Measurements from ENCODE around the gene PARD3B.

The PARD3B gene

GRCh38 chr2:205013586-205013985, 468.3 kb downstream of the PARD3B start:
- no peak for DNase-seq (ENCODE audit: low read depth)

GRCh38 chr2:205014201-205014600, 468.9 kb downstream of the PARD3B start:
- DNase-seq (ENCODE audit: low read depth): no peak

- no peak for DNase-seq (ENCODE audit: low read depth)
These were observed 472.1 kb downstream of the PARD3B start for GRCh38 chr2:205017381-205017780.

GRCh38 chr2:205017912-205018311, 472.6 kb downstream of the PARD3B start:
- no peak for DNase-seq (ENCODE audit: low read depth)

- no peak for DNase-seq (ENCODE audit: low read depth)
These were observed 475.4 kb downstream of the PARD3B start for GRCh38 chr2:205020673-205021072.

- DNase-seq (ENCODE audit: low read depth): no peak
These were observed 477.6 kb downstream of the PARD3B start for GRCh38 chr2:205022841-205023240.

- DNase-seq (ENCODE audit: low read depth): peak; percentile 6
These were observed 479.7 kb downstream of the PARD3B start for GRCh38 chr2:205024822-205025518.

GRCh38 chr2:205025580-205026240, 480.4 kb downstream of the PARD3B start:
- no peak for DNase-seq (ENCODE audit: low read depth)

GRCh38 chr2:205030695-205031094, 485.4 kb downstream of the PARD3B start:
- DNase-seq (ENCODE audit: low read depth): no peak

- DNase-seq (ENCODE audit: low read depth): no peak
These were observed 486.8 kb downstream of the PARD3B start for GRCh38 chr2:205032093-205032551.

- DNase-seq (ENCODE audit: low read depth): no peak
These were observed 488.2 kb downstream of the PARD3B start for GRCh38 chr2:205033431-205033830.

GRCh38 chr2:205034034-205034433, 488.8 kb downstream of the PARD3B start:
- no peak for DNase-seq (ENCODE audit: low read depth)

GRCh38 chr2:205040323-205040722, 495.0 kb downstream of the PARD3B start:
- DNase-seq (ENCODE audit: low read depth): no peak

- DNase-seq (ENCODE audit: low read depth): no peak
These were observed 496.3 kb downstream of the PARD3B start for GRCh38 chr2:205041472-205042130.

- no peak for DNase-seq (ENCODE audit: low read depth)
These were observed 498.0 kb downstream of the PARD3B start for GRCh38 chr2:205043285-205043684.

- DNase-seq (ENCODE audit: low read depth): no peak
These were observed 500.4 kb downstream of the PARD3B start for GRCh38 chr2:205045706-205046105.

- no peak for DNase-seq (ENCODE audit: low read depth)
These were observed 502.1 kb downstream of the PARD3B start for GRCh38 chr2:205047273-205047839.

GRCh38 chr2:205051417-205051816, 506.1 kb downstream of the PARD3B start:
- no peak for DNase-seq (ENCODE audit: low read depth)

GRCh38 chr2:205052781-205053180, 507.5 kb downstream of the PARD3B start:
- DNase-seq (ENCODE audit: low read depth): no peak

- DNase-seq (ENCODE audit: low read depth): no peak
These were observed 508.6 kb downstream of the PARD3B start for GRCh38 chr2:205053827-205054410.

GRCh38 chr2:205054789-205055188, 509.5 kb downstream of the PARD3B start:
- DNase-seq (ENCODE audit: low read depth): no peak

GRCh38 chr2:205055251-205055650, 510.0 kb downstream of the PARD3B start:
- DNase-seq (ENCODE audit: low read depth): no peak
